ENCODE data around the gene RAB11FIP3. TPM values are rescaled to one million over a fixed set of nuclear protein-coding genes. Genes with fewer than 3 reads are reported as not detected.

The RAB11FIP3 gene
- total and polyA plus RNA-seq, 9 of the 15 experiments (the other 6 are each of a cell fraction or from before 2014, with no cell fraction given): 0.46 to 13.1 (median 4.3) TPM

- TF ChIP-seq, protein P1, sequence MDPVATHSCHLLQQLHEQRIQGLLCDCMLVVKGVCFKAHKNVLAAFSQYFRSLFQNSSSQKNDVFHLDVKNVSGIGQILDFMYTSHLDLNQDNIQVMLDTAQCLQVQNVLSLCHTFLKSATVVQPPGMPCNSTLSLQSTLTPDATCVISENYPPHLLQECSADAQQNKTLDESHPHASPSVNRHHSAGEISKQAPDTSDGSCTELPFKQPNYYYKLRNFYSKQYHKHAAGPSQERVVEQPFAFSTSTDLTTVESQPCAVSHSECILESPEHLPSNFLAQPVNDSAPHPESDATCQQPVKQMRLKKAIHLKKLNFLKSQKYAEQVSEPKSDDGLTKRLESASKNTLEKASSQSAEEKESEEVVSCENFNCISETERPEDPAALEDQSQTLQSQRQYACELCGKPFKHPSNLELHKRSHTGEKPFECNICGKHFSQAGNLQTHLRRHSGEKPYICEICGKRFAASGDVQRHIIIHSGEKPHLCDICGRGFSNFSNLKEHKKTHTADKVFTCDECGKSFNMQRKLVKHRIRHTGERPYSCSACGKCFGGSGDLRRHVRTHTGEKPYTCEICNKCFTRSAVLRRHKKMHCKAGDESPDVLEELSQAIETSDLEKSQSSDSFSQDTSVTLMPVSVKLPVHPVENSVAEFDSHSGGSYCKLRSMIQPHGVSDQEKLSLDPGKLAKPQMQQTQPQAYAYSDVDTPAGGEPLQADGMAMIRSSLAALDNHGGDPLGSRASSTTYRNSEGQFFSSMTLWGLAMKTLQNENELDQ (CRISPR knock-in tag; IDR thresholded peaks at IDR 0.05; ENCODE audit: borderline replicate concordance): no peak
- no peak for TF ChIP-seq ILF3 (IDR thresholded peaks at IDR 0.05; ENCODE audit: borderline replicate concordance)
- TF ChIP-seq STAT5A (IDR thresholded peaks at IDR 0.05; ENCODE audit: borderline replicate concordance, low read length): no peak
- peak; percentile 70; the same call in 1 of the 2 replicates for TF ChIP-seq ZBTB33 (CRISPR knock-in tag; IDR thresholded peaks at IDR 0.05)
- TF ChIP-seq MECOM (CRISPR knock-in tag; IDR thresholded peaks at IDR 0.05): no peak
- no peak for TF ChIP-seq MAZ (CRISPR knock-in tag; conservative IDR thresholded peaks at IDR 0.05 in 1 of 2, IDR thresholded peaks at IDR 0.05 in 1 of 2)
- TF ChIP-seq, protein P2, sequence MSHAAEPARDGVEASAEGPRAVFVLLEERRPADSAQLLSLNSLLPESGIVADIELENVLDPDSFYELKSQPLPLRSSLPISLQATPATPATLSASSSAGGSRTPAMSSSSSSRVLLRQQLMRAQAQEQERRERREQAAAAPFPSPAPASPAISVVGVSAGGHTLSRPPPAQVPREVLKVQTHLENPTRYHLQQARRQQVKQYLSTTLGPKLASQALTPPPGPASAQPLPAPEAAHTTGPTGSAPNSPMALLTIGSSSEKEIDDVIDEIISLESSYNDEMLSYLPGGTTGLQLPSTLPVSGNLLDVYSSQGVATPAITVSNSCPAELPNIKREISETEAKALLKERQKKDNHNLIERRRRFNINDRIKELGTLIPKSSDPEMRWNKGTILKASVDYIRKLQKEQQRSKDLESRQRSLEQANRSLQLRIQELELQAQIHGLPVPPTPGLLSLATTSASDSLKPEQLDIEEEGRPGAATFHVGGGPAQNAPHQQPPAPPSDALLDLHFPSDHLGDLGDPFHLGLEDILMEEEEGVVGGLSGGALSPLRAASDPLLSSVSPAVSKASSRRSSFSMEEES (CRISPR knock-in tag; IDR thresholded peaks at IDR 0.05): no peak
- no peak for TF ChIP-seq PTTG1 (tag; IDR thresholded peaks at IDR 0.05; ENCODE audit: low read depth)
- TF ChIP-seq SP1 (CRISPR knock-in tag; IDR thresholded peaks at IDR 0.05): no peak
- TF ChIP-seq, protein P3, sequence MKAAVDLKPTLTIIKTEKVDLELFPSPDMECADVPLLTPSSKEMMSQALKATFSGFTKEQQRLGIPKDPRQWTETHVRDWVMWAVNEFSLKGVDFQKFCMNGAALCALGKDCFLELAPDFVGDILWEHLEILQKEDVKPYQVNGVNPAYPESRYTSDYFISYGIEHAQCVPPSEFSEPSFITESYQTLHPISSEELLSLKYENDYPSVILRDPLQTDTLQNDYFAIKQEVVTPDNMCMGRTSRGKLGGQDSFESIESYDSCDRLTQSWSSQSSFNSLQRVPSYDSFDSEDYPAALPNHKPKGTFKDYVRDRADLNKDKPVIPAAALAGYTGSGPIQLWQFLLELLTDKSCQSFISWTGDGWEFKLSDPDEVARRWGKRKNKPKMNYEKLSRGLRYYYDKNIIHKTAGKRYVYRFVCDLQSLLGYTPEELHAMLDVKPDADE (conservative IDR thresholded peaks at IDR 0.05; ENCODE audit: control insufficient read depth, low read depth, low read length): no peak
- TF ChIP-seq TAF1 (IDR thresholded peaks at IDR 0.05; ENCODE audit: control insufficient read depth, extremely low read depth, insufficient read depth, low read length, severe bottlenecking): peak; percentile 24
- TF ChIP-seq FOXJ2 (tag; IDR thresholded peaks at IDR 0.05): no peak
- TF ChIP-seq CCNT2 (IDR thresholded peaks at IDR 0.05; ENCODE audit: borderline replicate concordance, extremely low read depth, insufficient read length, low read depth, low read length): no peak
- no peak for TF ChIP-seq BHLHE40 (IDR thresholded peaks at IDR 0.05; ENCODE audit: low read length)
- TF ChIP-seq POLR3G (IDR thresholded peaks at IDR 0.05; ENCODE audit: extremely low read depth, insufficient read length, insufficient replicate concordance): no peak
- TF ChIP-seq ZNF436 (CRISPR knock-in tag; IDR thresholded peaks at IDR 0.05): no peak
- no peak for TF ChIP-seq POLR2B (IDR thresholded peaks at IDR 0.05; ENCODE audit: low read depth, partially characterized antibody)
- no peak for TF ChIP-seq MXI1 (IDR thresholded peaks at IDR 0.05; ENCODE audit: low read depth, low read length)
- no peak for TF ChIP-seq HNRNPLL (IDR thresholded peaks at IDR 0.05; ENCODE audit: low read depth, low read length, poor library complexity, severe bottlenecking)
- TF ChIP-seq ZNF282 (CRISPR knock-in tag; IDR thresholded peaks at IDR 0.05): no peak
- TF ChIP-seq DIDO1 (tag; IDR thresholded peaks at IDR 0.05; ENCODE audit: low read depth): no peak
Measured at GRCh38 chr16:386641-387156, 38.8 kb upstream of the RAB11FIP3 start (continued).

Data from K562 (cell line).